ENCODE data around the gene AKR1C2. TPM values are rescaled to one million over a fixed set of nuclear protein-coding genes. Genes with fewer than 3 reads are reported as not detected.
"Not testable (repeated sequence)": the region's sequence is repeated elsewhere in the genome, so short reads cannot be mapped to it uniquely, and the experiment has no call there.

Gene AKR1C2
- total and polyA plus RNA-seq, 5 donors from 2014 or later: not detected

GRCh38 chr10:5021624-5022290 lies 18.1 kb upstream of the AKR1C2 start:
- H3K27me3 ChIP-seq (ENCODE audit: control insufficient read depth, insufficient read depth, low read length); H3K4me1 Mint-ChIP-seq; H3K36me3 Mint-ChIP-seq: not testable (repeated sequence)

DNA sequence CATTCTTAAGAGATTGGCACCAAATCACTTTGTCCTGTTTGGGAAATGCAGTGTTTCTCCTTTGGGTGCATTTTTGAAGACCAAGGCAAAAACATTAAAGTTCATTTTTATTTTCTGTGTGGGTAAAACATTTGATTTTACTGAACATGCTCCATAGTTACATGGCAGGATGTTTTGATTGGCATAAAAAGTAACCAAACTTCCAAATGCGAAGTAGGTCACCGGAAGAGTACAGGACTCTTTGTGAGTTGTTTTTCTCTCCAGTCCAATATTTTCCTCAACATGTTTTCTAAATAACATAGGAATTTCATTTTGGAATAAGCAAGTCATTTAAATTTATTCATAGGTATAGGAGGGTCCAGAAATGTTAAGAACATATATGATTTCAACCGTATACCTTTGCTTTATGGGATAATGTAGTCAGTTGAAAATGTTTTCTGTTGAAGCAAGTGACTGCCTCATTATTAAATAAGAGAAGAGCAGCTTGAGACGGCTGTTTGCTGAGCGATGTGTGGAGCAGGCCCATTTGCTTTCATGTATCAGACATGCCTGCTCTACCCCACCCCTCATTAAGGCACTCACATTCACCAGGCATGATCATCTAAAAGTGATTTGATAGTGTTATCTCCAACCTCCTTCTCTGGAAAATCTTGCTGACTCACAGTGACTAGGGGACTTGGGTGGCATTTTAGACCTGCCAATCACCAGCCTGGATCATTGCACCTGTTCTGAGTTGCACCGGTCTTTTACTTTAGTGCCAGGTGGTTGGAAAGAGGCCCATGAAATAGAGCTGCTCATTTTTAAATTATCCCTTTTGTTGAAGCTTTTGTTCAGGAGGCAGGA lies 16.3 kb upstream of the AKR1C2 start:
- not testable (repeated sequence) for H3K36me3 ChIP-seq (ENCODE audit: control insufficient read depth, insufficient read depth, low read length); H3K9me3 Mint-ChIP-seq; H3K4me3 ChIP-seq (ENCODE audit: low read depth, low read length); H3K4me1 ChIP-seq (ENCODE audit: control insufficient read depth, insufficient read depth, low read length, poor library complexity, severe bottlenecking); H3K9me3 ChIP-seq (ENCODE audit: control insufficient read depth in 2 of 2, low read length in 2 of 2); H3K27me3 ChIP-seq (ENCODE audit: control insufficient read depth, insufficient read depth, low read length); H3K36me3 Mint-ChIP-seq; H3K27ac Mint-ChIP-seq; ATAC-seq (ENCODE audit: low read depth in 2 of 2); H3K4me3 Mint-ChIP-seq; DNase-seq; H3K27ac ChIP-seq (ENCODE audit: insufficient read depth, low read length, poor library complexity, severe bottlenecking); H3K4me1 Mint-ChIP-seq; H3K27me3 Mint-ChIP-seq

More at GRCh38 chr10:5021624-5022290, 18.1 kb upstream of the AKR1C2 start:
- H3K36me3 ChIP-seq (ENCODE audit: control insufficient read depth, insufficient read depth, low read length); H3K27ac Mint-ChIP-seq; H3K27ac ChIP-seq (ENCODE audit: insufficient read depth, low read length, poor library complexity, severe bottlenecking); H3K9me3 ChIP-seq (ENCODE audit: control insufficient read depth in 2 of 2, low read length in 2 of 2); DNase-seq; H3K4me1 ChIP-seq (ENCODE audit: control insufficient read depth, insufficient read depth, low read length, poor library complexity, severe bottlenecking); H3K9me3 Mint-ChIP-seq; H3K27me3 Mint-ChIP-seq; ATAC-seq (ENCODE audit: low read depth in 2 of 2); H3K4me3 ChIP-seq (ENCODE audit: low read depth, low read length): not testable (repeated sequence)
- peak overlapping the region in 1 of 4 donors; percentile 48 for H3K4me3 Mint-ChIP-seq

DNA sequence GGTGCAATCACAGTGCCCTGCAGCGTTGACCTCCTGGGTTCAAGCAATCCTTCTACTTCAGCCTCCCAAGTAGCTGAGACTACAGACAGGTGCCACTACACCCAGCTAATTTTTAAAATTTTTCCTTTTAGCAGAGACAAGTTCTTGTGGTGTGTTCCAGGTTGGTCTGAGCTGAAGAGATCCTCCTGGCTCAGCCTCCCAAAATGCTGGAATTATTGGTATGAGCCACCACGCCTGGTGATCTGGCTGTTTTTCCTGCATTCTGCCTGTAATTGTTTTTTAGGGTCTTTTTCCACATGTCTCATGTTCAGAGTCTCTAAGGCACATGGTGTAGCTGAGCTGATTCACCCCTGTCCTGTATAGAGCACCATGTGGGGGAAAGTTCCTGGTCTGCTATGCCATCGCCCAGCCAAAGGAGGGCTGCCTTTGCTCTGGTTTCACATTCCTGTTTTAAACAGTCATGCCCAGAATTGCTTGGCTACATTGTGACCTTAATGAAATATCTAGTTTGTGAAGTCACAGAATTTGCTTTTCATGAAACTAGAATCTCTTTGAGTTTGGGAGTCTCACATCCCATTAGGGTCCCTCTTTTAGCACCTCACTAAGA lies 15.1 kb upstream of the AKR1C2 start:
- not testable (repeated sequence) for H3K27ac Mint-ChIP-seq; H3K27me3 Mint-ChIP-seq; H3K4me1 ChIP-seq (ENCODE audit: control insufficient read depth, insufficient read depth, low read length, poor library complexity, severe bottlenecking); H3K9me3 ChIP-seq (ENCODE audit: control insufficient read depth in 2 of 2, low read length in 2 of 2); H3K4me3 Mint-ChIP-seq; H3K36me3 ChIP-seq (ENCODE audit: control insufficient read depth, insufficient read depth, low read length); H3K4me1 Mint-ChIP-seq; H3K27me3 ChIP-seq (ENCODE audit: control insufficient read depth, insufficient read depth, low read length); H3K36me3 Mint-ChIP-seq; ATAC-seq (ENCODE audit: low read depth in 2 of 2); DNase-seq; H3K4me3 ChIP-seq (ENCODE audit: low read depth, low read length); H3K9me3 Mint-ChIP-seq; H3K27ac ChIP-seq (ENCODE audit: insufficient read depth, low read length, poor library complexity, severe bottlenecking)

DNA sequence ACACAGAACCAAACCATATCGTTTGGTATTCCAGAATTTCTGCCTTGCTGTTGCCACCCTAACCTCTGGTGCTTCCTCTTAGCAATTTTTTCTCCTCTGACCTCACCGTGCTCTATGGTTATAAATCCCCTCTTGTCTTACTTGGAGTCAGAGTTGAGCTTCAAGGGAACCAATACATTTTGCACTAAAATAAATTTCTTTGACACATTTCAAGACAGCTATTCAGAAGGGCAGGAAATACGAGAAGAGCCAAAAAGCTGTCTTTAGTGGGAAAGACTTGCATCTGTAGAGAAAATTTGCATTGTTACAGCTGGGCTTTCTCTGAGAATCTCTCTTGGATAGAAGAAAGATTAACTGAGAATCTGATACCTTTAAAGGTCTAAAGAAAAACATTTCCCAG lies 14.5 kb upstream of the AKR1C2 start:
- Histone ChIP-seq H3K9me3 (ENCODE audit: control insufficient read depth in 2 of 2, low read length in 2 of 2) (no peaks in the 10 kb centered on the region), H3K36me3 (ENCODE audit: control insufficient read depth, insufficient read depth, low read length) (no peaks in the 10 kb centered on the region), H3K4me3 (ENCODE audit: low read depth, low read length) (no peak overlapping the region), H3K27ac (ENCODE audit: insufficient read depth, low read length, poor library complexity, severe bottlenecking) (no peak overlapping the region), H3K4me1 (ENCODE audit: control insufficient read depth, insufficient read depth, low read length, poor library complexity, severe bottlenecking) (no peaks in the 10 kb centered on the region), H3K27me3 (ENCODE audit: control insufficient read depth, insufficient read depth, low read length) (no peaks in the 10 kb centered on the region)
- H3K36me3 Mint-ChIP-seq: no peaks in the 10 kb centered on the region
- peaks cover 0 to 1% (median 0%) of the 10 kb centered on the region in 7 donors for H3K9me3 Mint-ChIP-seq
- DNase-seq (no peak), ATAC-seq (ENCODE audit: low read depth in 2 of 2) (no peak)
- peaks cover 4% of the 10 kb centered on the region for H3K27me3 Mint-ChIP-seq
- no peak overlapping the region for H3K27ac Mint-ChIP-seq
- H3K4me3 Mint-ChIP-seq: no peak overlapping the region
- H3K4me1 Mint-ChIP-seq: no peaks in the 10 kb centered on the region

GRCh38 chr10:5014936-5015335 lies 11.3 kb upstream of the AKR1C2 start:
- DNase-seq: peak in 1 of 3 donors; percentile 4
- H3K4me1 Mint-ChIP-seq: no peaks in the 10 kb centered on the region
- no peak for ATAC-seq (ENCODE audit: low read depth in 2 of 2)

GRCh38 chr10:5014200-5014910 lies 10.7 kb upstream of the AKR1C2 start:
- not testable (repeated sequence) for H3K4me3 Mint-ChIP-seq; H3K4me1 Mint-ChIP-seq; H3K36me3 Mint-ChIP-seq; DNase-seq; H3K9me3 Mint-ChIP-seq; H3K27me3 ChIP-seq (ENCODE audit: control insufficient read depth, insufficient read depth, low read length); H3K4me1 ChIP-seq (ENCODE audit: control insufficient read depth, insufficient read depth, low read length, poor library complexity, severe bottlenecking); H3K27ac Mint-ChIP-seq; H3K27me3 Mint-ChIP-seq; H3K4me3 ChIP-seq (ENCODE audit: low read depth, low read length); H3K9me3 ChIP-seq (ENCODE audit: control insufficient read depth in 2 of 2, low read length in 2 of 2); H3K36me3 ChIP-seq (ENCODE audit: control insufficient read depth, insufficient read depth, low read length); H3K27ac ChIP-seq (ENCODE audit: insufficient read depth, low read length, poor library complexity, severe bottlenecking); ATAC-seq (ENCODE audit: low read depth in 2 of 2)

More at GRCh38 chr10:5014936-5015335, 11.3 kb upstream of the AKR1C2 start:
- Mint-ChIP-seq H3K9me3 (no peaks in the 10 kb centered on the region), H3K36me3 (no peaks in the 10 kb centered on the region), H3K4me3 (no peak overlapping the region), H3K27ac (no peak overlapping the region), H3K27me3 (peaks cover 4% of the 10 kb centered on the region)
- H3K9me3 ChIP-seq (ENCODE audit: control insufficient read depth in 2 of 2, low read length in 2 of 2): no peaks in the 10 kb centered on the region
- H3K4me3 ChIP-seq (ENCODE audit: low read depth, low read length): no peak overlapping the region
- no peaks in the 10 kb centered on the region for H3K36me3 ChIP-seq (ENCODE audit: control insufficient read depth, insufficient read depth, low read length)
- H3K4me1 ChIP-seq (ENCODE audit: control insufficient read depth, insufficient read depth, low read length, poor library complexity, severe bottlenecking): no peaks in the 10 kb centered on the region
- H3K27ac ChIP-seq (ENCODE audit: insufficient read depth, low read length, poor library complexity, severe bottlenecking): no peak overlapping the region
- H3K27me3 ChIP-seq (ENCODE audit: control insufficient read depth, insufficient read depth, low read length): no peaks in the 10 kb centered on the region

DNA sequence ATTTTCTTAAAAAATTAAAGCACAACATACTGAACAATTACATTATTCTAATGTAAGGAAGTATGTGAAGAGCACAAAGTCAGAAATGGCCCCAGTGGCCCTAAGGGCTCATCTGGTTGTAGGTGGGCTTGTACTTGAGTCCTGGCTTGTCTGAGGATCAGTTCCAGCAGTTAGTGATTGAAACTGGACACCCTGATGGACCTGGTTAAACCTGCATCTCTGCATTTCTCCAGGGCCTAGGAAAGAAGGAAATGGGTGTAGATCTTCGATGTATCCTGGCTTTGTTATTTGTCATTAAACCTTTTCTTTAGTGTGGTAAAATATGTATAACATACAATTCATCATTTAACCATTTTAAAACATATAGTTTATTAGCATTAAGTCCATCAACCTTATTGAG lies 9.7 kb upstream of the AKR1C2 start:
- Histone ChIP-seq H3K27me3 (ENCODE audit: control insufficient read depth, insufficient read depth, low read length) (no peaks in the 10 kb centered on the region), H3K4me1 (ENCODE audit: control insufficient read depth, insufficient read depth, low read length, poor library complexity, severe bottlenecking) (no peaks in the 10 kb centered on the region), H3K27ac (ENCODE audit: insufficient read depth, low read length, poor library complexity, severe bottlenecking) (no peak overlapping the region), H3K9me3 (ENCODE audit: control insufficient read depth in 2 of 2, low read length in 2 of 2) (no peaks in the 10 kb centered on the region), H3K4me3 (ENCODE audit: low read depth, low read length) (no peak overlapping the region), H3K36me3 (ENCODE audit: control insufficient read depth, insufficient read depth, low read length) (no peaks in the 10 kb centered on the region)
- DNase-seq: no peak
- H3K9me3 Mint-ChIP-seq: no peaks in the 10 kb centered on the region
- H3K4me1 Mint-ChIP-seq: no peaks in the 10 kb centered on the region
- H3K36me3 Mint-ChIP-seq: no peaks in the 10 kb centered on the region
- H3K4me3 Mint-ChIP-seq: no peak overlapping the region
- H3K27ac Mint-ChIP-seq: no peak overlapping the region
- peaks cover 4% of the 10 kb centered on the region for H3K27me3 Mint-ChIP-seq
- no peak for ATAC-seq (ENCODE audit: low read depth in 2 of 2)

Measured in CD4-positive, CD25-positive, alpha-beta regulatory T cell (primary cell).